ENCODE measurements around the gene SFI1. TPM values are rescaled to one million over a fixed set of nuclear protein-coding genes. Genes with fewer than 3 reads are reported as not detected.

SFI1 gene
- total RNA-seq, 1 donor from 2014 or later = 24.8 TPM

DNA sequence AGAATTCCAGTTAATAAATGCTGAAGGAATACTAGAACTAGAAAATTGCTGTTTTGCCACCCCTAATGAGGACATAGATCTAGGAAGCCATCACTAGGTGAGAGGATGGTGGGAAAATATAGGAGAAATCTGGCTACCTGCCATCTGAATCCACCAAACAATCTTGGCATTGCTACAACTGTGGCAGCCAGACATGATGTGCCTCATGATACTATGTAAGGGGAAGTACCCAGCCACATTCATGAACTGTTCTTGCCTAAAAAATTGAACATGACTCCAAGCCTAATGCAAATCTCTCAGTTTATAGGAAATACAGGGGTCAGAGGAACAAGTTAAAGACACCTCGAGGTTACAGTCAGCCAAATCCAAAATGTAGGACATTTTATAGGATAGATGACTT, 72.8 kb downstream of the SFI1 start:
- TF ChIP-seq, protein P1, sequence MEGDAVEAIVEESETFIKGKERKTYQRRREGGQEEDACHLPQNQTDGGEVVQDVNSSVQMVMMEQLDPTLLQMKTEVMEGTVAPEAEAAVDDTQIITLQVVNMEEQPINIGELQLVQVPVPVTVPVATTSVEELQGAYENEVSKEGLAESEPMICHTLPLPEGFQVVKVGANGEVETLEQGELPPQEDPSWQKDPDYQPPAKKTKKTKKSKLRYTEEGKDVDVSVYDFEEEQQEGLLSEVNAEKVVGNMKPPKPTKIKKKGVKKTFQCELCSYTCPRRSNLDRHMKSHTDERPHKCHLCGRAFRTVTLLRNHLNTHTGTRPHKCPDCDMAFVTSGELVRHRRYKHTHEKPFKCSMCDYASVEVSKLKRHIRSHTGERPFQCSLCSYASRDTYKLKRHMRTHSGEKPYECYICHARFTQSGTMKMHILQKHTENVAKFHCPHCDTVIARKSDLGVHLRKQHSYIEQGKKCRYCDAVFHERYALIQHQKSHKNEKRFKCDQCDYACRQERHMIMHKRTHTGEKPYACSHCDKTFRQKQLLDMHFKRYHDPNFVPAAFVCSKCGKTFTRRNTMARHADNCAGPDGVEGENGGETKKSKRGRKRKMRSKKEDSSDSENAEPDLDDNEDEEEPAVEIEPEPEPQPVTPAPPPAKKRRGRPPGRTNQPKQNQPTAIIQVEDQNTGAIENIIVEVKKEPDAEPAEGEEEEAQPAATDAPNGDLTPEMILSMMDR (IDR thresholded peaks at IDR 0.05; ENCODE audit: unreplicated experiment) = no peak
- H3K4me3 Mint-ChIP-seq (ENCODE audit: unreplicated experiment) = no peak overlapping the region
- H3K9me3 Mint-ChIP-seq (ENCODE audit: unreplicated experiment) = no peaks in the 10 kb centered on the region
- no peaks in the 10 kb centered on the region for H3K27me3 Mint-ChIP-seq (ENCODE audit: unreplicated experiment)
- H3K36me3 Mint-ChIP-seq (ENCODE audit: low read depth, unreplicated experiment) = peaks cover 7% of the 10 kb centered on the region
- DNase-seq (ENCODE audit: low spot score) = no peak
- no peaks in the 10 kb centered on the region for H3K4me1 Mint-ChIP-seq (ENCODE audit: unreplicated experiment)
- no peak overlapping the region for H3K27ac Mint-ChIP-seq (ENCODE audit: unreplicated experiment)

DNA sequence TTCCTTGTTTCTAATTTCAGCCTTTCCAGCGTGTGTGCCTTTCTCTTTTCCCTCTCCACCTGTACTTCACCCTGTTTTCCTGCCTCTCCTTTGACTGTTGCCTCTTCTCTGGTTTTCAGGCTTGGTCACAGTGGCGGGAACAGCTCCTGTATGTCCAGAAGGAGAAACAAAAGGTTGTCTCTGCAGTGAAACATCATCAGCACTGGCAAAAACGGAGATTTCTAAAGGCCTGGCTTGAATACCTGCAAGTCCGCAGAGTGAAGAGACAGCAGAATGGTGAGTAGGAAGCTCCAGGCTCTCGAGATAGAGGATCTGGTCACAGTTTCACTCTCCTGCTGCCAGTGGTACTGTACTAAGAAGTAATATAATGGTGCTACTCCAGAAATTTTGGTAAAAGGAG, 76.6 kb downstream of the SFI1 start:
- Mint-ChIP-seq H3K27me3 (ENCODE audit: unreplicated experiment) (no peaks in the 10 kb centered on the region), H3K9me3 (ENCODE audit: unreplicated experiment) (no peaks in the 10 kb centered on the region), H3K4me3 (ENCODE audit: unreplicated experiment) (no peak overlapping the region), H3K4me1 (ENCODE audit: unreplicated experiment) (no peaks in the 10 kb centered on the region), H3K27ac (ENCODE audit: unreplicated experiment) (no peak overlapping the region), H3K36me3 (ENCODE audit: low read depth, unreplicated experiment) (peaks cover 9% of the 10 kb centered on the region)
- TF ChIP-seq, protein P1 (IDR thresholded peaks at IDR 0.05; ENCODE audit: unreplicated experiment) = no peak
- no peak for DNase-seq (ENCODE audit: low spot score)

DNA sequence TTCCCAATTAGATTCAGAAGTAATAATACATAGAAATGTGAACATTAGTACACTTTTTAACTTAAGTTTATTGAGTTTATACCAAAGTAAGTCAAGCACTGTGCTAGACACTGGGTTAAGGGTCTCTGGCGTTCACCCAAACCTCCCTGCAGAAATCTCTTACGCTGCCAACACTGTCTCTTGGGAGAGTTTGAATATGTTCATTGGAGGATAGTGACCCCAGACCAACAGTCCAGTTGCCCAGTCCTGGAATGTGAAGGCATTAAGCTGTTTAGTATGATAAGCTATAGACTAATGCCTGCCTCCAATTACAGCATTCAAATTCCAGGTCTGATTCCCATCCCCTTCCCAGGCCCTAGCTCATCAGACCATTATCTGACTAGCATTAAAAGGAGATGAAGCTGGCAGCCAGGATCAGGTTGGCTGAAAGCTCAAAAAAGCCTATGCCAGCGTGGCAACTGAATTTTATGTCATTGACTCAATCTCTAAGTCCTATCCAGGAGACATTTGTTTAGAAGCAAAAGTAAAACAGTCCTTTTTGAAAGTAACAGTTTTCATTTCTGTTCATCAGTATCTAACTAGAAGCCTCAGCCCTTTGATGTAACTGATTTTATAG, 77.8 kb downstream of the SFI1 start:
- no peaks in the 10 kb centered on the region for H3K4me1 Mint-ChIP-seq (ENCODE audit: unreplicated experiment)
- no peak overlapping the region for H3K4me3 Mint-ChIP-seq (ENCODE audit: unreplicated experiment)
- peaks cover 9% of the 10 kb centered on the region for H3K36me3 Mint-ChIP-seq (ENCODE audit: low read depth, unreplicated experiment)
- H3K27ac Mint-ChIP-seq (ENCODE audit: unreplicated experiment) = no peak overlapping the region
- H3K9me3 Mint-ChIP-seq (ENCODE audit: unreplicated experiment) = no peaks in the 10 kb centered on the region
- H3K27me3 Mint-ChIP-seq (ENCODE audit: unreplicated experiment) = no peaks in the 10 kb centered on the region
- DNase-seq (ENCODE audit: low spot score) = no peak
- TF ChIP-seq, protein P1 (IDR thresholded peaks at IDR 0.05; ENCODE audit: unreplicated experiment) = no peak

- peaks cover 7% of the 10 kb centered on the region for H3K36me3 Mint-ChIP-seq (ENCODE audit: low read depth, unreplicated experiment)
- TF ChIP-seq, protein P1 (IDR thresholded peaks at IDR 0.05; ENCODE audit: unreplicated experiment) = no peak
- H3K4me3 Mint-ChIP-seq (ENCODE audit: unreplicated experiment) = no peak overlapping the region
These were observed 78.9 kb downstream of the SFI1 start for GRCh38 chr22:31575190-31575589.

DNA sequence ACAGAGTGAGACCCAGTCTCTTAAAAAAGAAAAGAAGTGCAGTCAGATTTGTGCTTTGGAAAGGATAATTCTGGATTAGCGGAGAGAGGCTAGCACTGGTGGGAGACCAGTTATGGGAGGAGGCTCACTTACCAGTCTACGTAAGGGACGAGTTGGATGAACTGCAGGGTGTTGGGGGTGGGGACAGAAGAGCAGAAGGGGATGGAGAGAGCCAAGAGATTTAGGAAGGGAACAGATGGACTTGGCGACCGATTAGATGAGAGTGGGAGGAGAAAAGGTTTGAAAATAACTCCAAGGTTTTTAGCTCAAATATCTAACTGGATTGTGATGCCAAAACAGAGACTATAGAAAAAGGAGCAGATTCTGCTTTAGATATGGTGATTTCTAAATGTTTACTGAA, 81.4 kb downstream of the SFI1 start:
- TF ChIP-seq, protein P1 (IDR thresholded peaks at IDR 0.05; ENCODE audit: unreplicated experiment) = no peak
- H3K9me3 Mint-ChIP-seq (ENCODE audit: unreplicated experiment) = no peaks in the 10 kb centered on the region
- peak overlapping the region; percentile 8 for H3K4me3 Mint-ChIP-seq (ENCODE audit: unreplicated experiment)
- H3K27ac Mint-ChIP-seq (ENCODE audit: unreplicated experiment) = no peak overlapping the region
- H3K36me3 Mint-ChIP-seq (ENCODE audit: low read depth, unreplicated experiment) = peaks cover 5% of the 10 kb centered on the region
- H3K4me1 Mint-ChIP-seq (ENCODE audit: unreplicated experiment) = no peaks in the 10 kb centered on the region
- no peaks in the 10 kb centered on the region for H3K27me3 Mint-ChIP-seq (ENCODE audit: unreplicated experiment)
- DNase-seq (ENCODE audit: low spot score) = no peak

More at GRCh38 chr22:31575190-31575589, 78.9 kb downstream of the SFI1 start:
- H3K27ac Mint-ChIP-seq (ENCODE audit: unreplicated experiment) = no peak overlapping the region
- H3K4me1 Mint-ChIP-seq (ENCODE audit: unreplicated experiment) = no peaks in the 10 kb centered on the region
- no peaks in the 10 kb centered on the region for H3K27me3 Mint-ChIP-seq (ENCODE audit: unreplicated experiment)
- H3K9me3 Mint-ChIP-seq (ENCODE audit: unreplicated experiment) = no peaks in the 10 kb centered on the region
- DNase-seq (ENCODE audit: low spot score) = no peak
